PC-3 (cell line): ENCODE measurements around the gene EREG. TPM values are rescaled to one million over a fixed set of nuclear protein-coding genes. Genes with fewer than 3 reads are reported as not detected.

ENCODE experiments used
- ATAC-seq: fragments of 200-7000 bp; cut with Tn5 transposase; 2 replicates; pipeline ENCODE4 v1.9.1; 2020; ENCODE audit warnings: mild to moderate bottlenecking, moderate library complexity
- BruUV-seq: library from RNA; stranded (reverse); fragments of 400-500 nt; replicated peaks from 2 replicates; lab custom pipeline; 2021; lab: Mats Ljungman, UMichigan
- CTCF ChIA-PET: fragments of 300-600 bp; sonication (Branson Sonifier 250); formaldehyde crosslinking; loops from one replicate; lab custom pipeline; 2022; ENCODE audit warnings: antibody characterized with exemption; lab: Charles Lee
- POLR2A ChIA-PET: fragments of 300-600 bp; sonication (Branson Sonifier 250); formaldehyde crosslinking; loops from one replicate; lab custom pipeline; 2022; ENCODE audit warnings: antibody characterized with exemption; ENCODE audit not compliant: unreplicated experiment; lab: Charles Lee
- DNase-seq: peaks from one replicate; pipeline ENCODE4 v3.0.0-alpha.2; 2015
- H2AFZ ChIP-seq: fragments of 300-600 bp; sonication (generic); 2 replicates; pipeline ENCODE4 v1.6.0; 2016; ENCODE audit warnings: antibody characterized with exemption, low read length
- H3F3A ChIP-seq: fragments of 300-600 bp; sonication (generic); one replicate; pipeline ENCODE4 v1.6.0; 2017; ENCODE audit warnings: antibody characterized with exemption, low read length, control low read depth, mild to moderate bottlenecking; ENCODE audit not compliant: unreplicated experiment
- H3K27ac ChIP-seq: fragments of 300-600 bp; sonication (generic); 2 replicates; pipeline ENCODE4 v1.5.1; 2016; ENCODE audit warnings: mild to moderate bottlenecking, low read length
- H3K27me3 ChIP-seq: fragments of 300-600 bp; sonication (generic); 2 replicates; pipeline ENCODE4 v1.6.1; 2016; ENCODE audit warnings: low read length, mixed read lengths
- H3K36me3 ChIP-seq: fragments of 300-600 bp; sonication (generic); 2 replicates; pipeline ENCODE4 v1.6.1; 2016; ENCODE audit warnings: low read depth, mixed run types, low read length, mixed read lengths
- H3K4me1 ChIP-seq: fragments of 300-600 bp; sonication (generic); 2 replicates; pipeline ENCODE4 v1.5.1; 2016; ENCODE audit warnings: low read length; ENCODE audit not compliant: insufficient read depth
- H3K4me2 ChIP-seq: fragments of 300-600 bp; sonication (generic); 2 replicates; pipeline ENCODE4 v1.6.0; 2016; ENCODE audit warnings: low read length
- H3K4me3 ChIP-seq: fragments of 300-600 bp; sonication (generic); 2 replicates; pipeline ENCODE4 v1.5.1; 2016; ENCODE audit warnings: mild to moderate bottlenecking, low read length, mixed read lengths
- H3K79me2 ChIP-seq: fragments of 300-600 bp; sonication (generic); 2 replicates; pipeline ENCODE4 v1.6.1; 2017; ENCODE audit warnings: low read length, mixed read lengths
- H3K9ac ChIP-seq: fragments of 300-600 bp; sonication (generic); 2 replicates; pipeline ENCODE4 v1.6.0; 2016; ENCODE audit warnings: mild to moderate bottlenecking, low read length
- H3K9me2 ChIP-seq: fragments of 300-600 bp; sonication (generic); replicated peaks from 2 replicates; pipeline ENCODE4 v1.6.1; 2016; ENCODE audit warnings: mixed run types, low read length, mixed read lengths
- H3K9me3 ChIP-seq: fragments of 300-600 bp; sonication (generic); 2 replicates; pipeline ENCODE4 v1.6.1; 2016; ENCODE audit warnings: low read length, mixed read lengths
- H4K20me1 ChIP-seq: fragments of 300-600 bp; sonication (generic); 2 replicates; pipeline ENCODE4 v1.6.1; 2016; ENCODE audit warnings: low read length, mixed read lengths
- CTCF ChIP-seq: fragments of 300-600 bp; sonication (generic); conservative IDR thresholded peaks from 2 replicates; pipeline ENCODE4 v1.5.1; 2017; ENCODE audit warnings: antibody characterized with exemption, low read depth, mild to moderate bottlenecking, low read length
- EZH2 ChIP-seq: fragments of 300-600 bp; sonication (generic); IDR thresholded peaks from one replicate; pipeline ENCODE4 v1.6.1; 2017; ENCODE audit warnings: antibody characterized with exemption, mild to moderate bottlenecking, low read length; ENCODE audit not compliant: unreplicated experiment
- EZH2phosphoT487 ChIP-seq: fragments of 300-600 bp; sonication (generic); IDR thresholded peaks from 2 replicates; pipeline ENCODE4 v1.6.1; 2018; ENCODE audit warnings: mild to moderate bottlenecking, antibody characterized with exemption, low read length, borderline replicate concordance
- intact Hi-C: fragments of 100-400 bp; cut with micrococcal nuclease; formaldehyde crosslinking; loops from 2 replicates; pipeline ENCODE4 v1.9.0; 2023
- total RNA-seq: library from RNA; depleted of rRNA; stranded (reverse); fragments of >200 nt; gene quantifications from 2 replicates; pipeline ENCODE4 v1.2.3, GENCODE V29; 2014

EREG gene
- total RNA-seq, 1 experiment from 2014 or later: 2.2 TPM

DNA sequence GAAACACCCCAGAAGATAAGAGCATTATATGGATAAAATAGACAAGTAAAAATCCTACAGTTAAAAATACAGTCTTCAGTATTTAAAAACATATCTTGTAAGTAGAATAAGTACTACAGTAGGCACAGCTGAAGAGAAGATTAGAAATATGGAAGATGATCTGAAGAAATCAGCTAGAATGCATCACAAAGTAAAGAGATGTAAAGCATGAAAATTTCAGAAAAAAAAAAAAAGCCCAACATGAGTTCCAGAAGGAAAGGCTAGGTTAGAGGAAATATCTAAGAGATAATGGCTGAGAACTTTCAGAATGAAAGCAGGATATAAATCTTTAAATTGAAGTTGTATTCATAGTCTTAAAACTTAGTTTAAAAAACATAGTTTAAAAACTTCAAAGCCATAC is 35.6 kb upstream of the EREG start:
- no peak overlapping the region for H3K4me3 ChIP-seq
- H3K36me3 ChIP-seq: peaks cover 6% of the 10 kb centered on the region; the same call in 1 of the 2 replicates
- DNase-seq (no peak), ATAC-seq (no peak)
- H3K9me3 ChIP-seq: no peaks in the 10 kb centered on the region
- ChIA-PET POLR2A (interaction anchor here (0.5 to 0.6 kb wide), 2 partner anchors 118 to 133 kb away, joined by 7 to 15 read pairs; no protein-coding TSS in a partner anchor), CTCF (no interaction called here)
- intact Hi-C loops: no loop called here
- H3K27ac ChIP-seq: peak overlapping the region; percentile 99
- BruUV-seq: no TSS peak
- TF ChIP-seq EZH2: no peak
- H3K79me2 ChIP-seq: no peaks in the 10 kb centered on the region
- H2AFZ ChIP-seq: no peak overlapping the region
- peaks cover 7% of the 10 kb centered on the region for H3F3A ChIP-seq
- peaks cover 43% of the 10 kb centered on the region for H3K4me1 ChIP-seq
- no peaks in the 10 kb centered on the region for H4K20me1 ChIP-seq
- H3K9ac ChIP-seq: peak overlapping the region; percentile 91
- no peaks in the 10 kb centered on the region for H3K9me2 ChIP-seq
- peak overlapping the region; percentile 76 for H3K4me2 ChIP-seq
- H3K27me3 ChIP-seq: no peaks in the 10 kb centered on the region

DNA sequence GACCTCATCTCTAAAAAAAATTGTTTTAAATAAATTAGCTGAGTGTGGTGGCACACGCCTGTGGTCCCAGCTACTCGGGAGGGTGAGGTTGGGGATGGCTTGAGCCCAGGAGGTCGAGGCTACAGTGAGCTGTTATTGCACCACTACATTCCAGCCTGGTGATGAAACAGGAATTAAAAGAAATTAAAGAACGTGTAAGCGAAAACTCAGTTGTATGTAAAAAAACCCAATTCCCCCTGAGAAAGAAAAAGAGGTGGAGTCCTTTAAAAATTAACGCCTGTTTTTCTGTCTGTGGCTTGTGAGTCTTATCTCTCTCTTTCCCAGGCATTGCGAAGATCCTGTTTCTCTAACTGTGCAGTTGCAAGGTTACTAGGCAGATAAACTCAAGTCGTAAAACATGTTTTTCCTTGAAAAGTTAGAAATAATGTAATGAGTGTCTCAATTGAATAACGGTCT is 34.6 kb upstream of the EREG start:
- no peak for TF ChIP-seq CTCF
- TF ChIP-seq EZH2: no peak
- TF ChIP-seq EZH2phosphoT487: no peak
- BruUV-seq: no TSS peak
- ATAC-seq (peak; percentile 71), DNase-seq (no peak)
- no peaks in the 10 kb centered on the region for H4K20me1 ChIP-seq
- H3K4me1 ChIP-seq: peaks cover 43% of the 10 kb centered on the region
- H3K9me2 ChIP-seq: no peaks in the 10 kb centered on the region
- no peak overlapping the region for H3K4me3 ChIP-seq
- ChIA-PET POLR2A (interaction anchor here (0.6 kb wide), 1 partner anchor 1199 kb away, joined by 8 read pairs; no protein-coding TSS in a partner anchor), CTCF (no interaction called here)
- peaks cover 6% of the 10 kb centered on the region; the same call in 1 of the 2 replicates for H3K36me3 ChIP-seq
- peak overlapping the region; percentile 99 for H3K27ac ChIP-seq
- no peaks in the 10 kb centered on the region for H3K79me2 ChIP-seq
- peak overlapping the region; percentile 36; the same call in 1 of the 2 replicates for H2AFZ ChIP-seq
- peaks cover 7% of the 10 kb centered on the region for H3F3A ChIP-seq
- H3K9me3 ChIP-seq: no peaks in the 10 kb centered on the region
- no peaks in the 10 kb centered on the region for H3K27me3 ChIP-seq
- 0 out of 2 replicates have a peak overlapping the region, but pooled peaks have one; percentile 14 for H3K4me2 ChIP-seq
- intact Hi-C loops: no loop called here
- H3K9ac ChIP-seq: peak overlapping the region; percentile 91

DNA sequence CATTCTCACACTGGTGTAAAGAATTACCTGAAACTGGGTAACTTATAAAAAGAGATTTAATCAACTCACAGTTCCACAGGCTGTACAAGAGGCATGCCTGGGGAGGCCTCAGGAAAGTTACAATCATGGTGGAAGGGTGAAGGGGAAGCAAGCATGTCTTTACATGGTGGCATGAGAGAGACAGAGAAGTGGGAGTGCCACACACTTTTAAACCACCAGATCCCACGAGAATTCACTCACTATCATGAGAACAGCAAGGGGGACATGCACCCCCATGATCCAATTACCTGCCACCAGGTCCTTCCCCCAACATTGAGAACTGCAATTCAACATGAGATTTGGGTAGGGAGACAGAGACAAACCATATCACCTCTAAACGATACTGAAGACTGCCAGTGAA is 33.7 kb upstream of the EREG start:
- H3K36me3 ChIP-seq: peaks cover 6% of the 10 kb centered on the region; the same call in 1 of the 2 replicates
- peaks cover 7% of the 10 kb centered on the region for H3F3A ChIP-seq
- H3K27me3 ChIP-seq: no peaks in the 10 kb centered on the region
- H3K4me3 ChIP-seq: no peak overlapping the region
- peak overlapping the region; percentile 99 for H3K27ac ChIP-seq
- TF ChIP-seq EZH2 (no peak), CTCF (no peak), EZH2phosphoT487 (no peak)
- POLR2A ChIA-PET: no interaction called here
- no TSS peak for BruUV-seq
- CTCF ChIA-PET: no interaction called here
- intact Hi-C loops: no loop called here
- no peaks in the 10 kb centered on the region for H4K20me1 ChIP-seq
- H3K9me2 ChIP-seq: no peaks in the 10 kb centered on the region
- H3K4me2 ChIP-seq: no peak overlapping the region
- H3K9me3 ChIP-seq: no peaks in the 10 kb centered on the region
- no peaks in the 10 kb centered on the region for H3K79me2 ChIP-seq
- H3K4me1 ChIP-seq: peaks cover 43% of the 10 kb centered on the region
- H3K9ac ChIP-seq: peak overlapping the region; percentile 91
- ATAC-seq (no peak), DNase-seq (no peak)
- H2AFZ ChIP-seq: no peak overlapping the region
